Nephron (organoid): Measurements from ENCODE around the gene ABR.

Experiments used
- H3K27ac Mint-ChIP-seq, 3 experiments: 2 replicates each; pipeline ENCODE4 v1.8.0; 2020; ENCODE audit warnings: mixed read lengths in 3 of 3, mild to moderate bottlenecking in 2 of 3, moderate library complexity in 1 of 3
- H3K27me3 Mint-ChIP-seq: 2 replicates; pipeline ENCODE4 v1.8.0; 2021; ENCODE audit warnings: low read depth, mild to moderate bottlenecking, moderate library complexity, mixed read lengths
- H3K36me3 Mint-ChIP-seq: 2 replicates; pipeline ENCODE4 v1.8.0; 2020; ENCODE audit warnings: low read depth, mixed read lengths
- H3K4me1 Mint-ChIP-seq: 2 replicates; pipeline ENCODE4 v1.8.0; 2020; ENCODE audit warnings: mixed read lengths
- H3K4me3 Mint-ChIP-seq, 3 experiments: 2 replicates each; pipeline ENCODE4 v1.8.0; 2020; ENCODE audit warnings: mild to moderate bottlenecking in 3 of 3, mixed read lengths in 3 of 3, moderate library complexity in 2 of 3
- H3K9me3 Mint-ChIP-seq: 2 replicates; pipeline ENCODE4 v1.8.0; 2020; ENCODE audit warnings: mixed read lengths
- CTCF ChIP-seq, 3 experiments: fragments of 200-600 bp; sonication (generic); IDR thresholded peaks; one replicate each; pipeline ENCODE4 v1.5.0; 2021; ENCODE audit warnings: antibody characterized with exemption in 3 of 3; ENCODE audit not compliant: unreplicated experiment in 3 of 3

ABR gene

GRCh38 chr17:1058423-1059130 is 121.2 kb downstream of the ABR start:
- peaks cover 3% of the 10 kb centered on the region for H3K27me3 Mint-ChIP-seq
- H3K4me3 Mint-ChIP-seq, result no peak overlapping the region
- no peaks in the 10 kb centered on the region for H3K9me3 Mint-ChIP-seq
- peaks cover 51% of the 10 kb centered on the region for H3K36me3 Mint-ChIP-seq
- no peak overlapping the region for H3K27ac Mint-ChIP-seq
- H3K4me1 Mint-ChIP-seq, result peaks cover 24% of the 10 kb centered on the region
- TF ChIP-seq CTCF (IDR thresholded peaks at IDR 0.05; ENCODE audit: unreplicated experiment in 3 of 3), result peak in 1 of 3 experiments; percentile 24

- H3K9me3 Mint-ChIP-seq, result no peaks in the 10 kb centered on the region
- peak overlapping the region; percentile 51 to 87 (median 58) for H3K27ac Mint-ChIP-seq
- H3K27me3 Mint-ChIP-seq, result peaks cover 3% of the 10 kb centered on the region
- H3K4me1 Mint-ChIP-seq, result peaks cover 24% of the 10 kb centered on the region
- H3K36me3 Mint-ChIP-seq, result peaks cover 46% of the 10 kb centered on the region
- H3K4me3 Mint-ChIP-seq, result no peak overlapping the region
- no peak for TF ChIP-seq CTCF (IDR thresholded peaks at IDR 0.05; ENCODE audit: unreplicated experiment in 3 of 3)
Measured at GRCh38 chr17:1056761-1057160, 123.0 kb downstream of the ABR start.

GRCh38 chr17:1055751-1056645 is 123.8 kb downstream of the ABR start:
- Mint-ChIP-seq H3K27ac (peak overlapping the region; percentile 51 to 87 (median 58)), H3K4me1 (peaks cover 24% of the 10 kb centered on the region), H3K36me3 (peaks cover 43% of the 10 kb centered on the region), H3K4me3 (no peak overlapping the region), H3K27me3 (peaks cover 3% of the 10 kb centered on the region), H3K9me3 (no peaks in the 10 kb centered on the region)
- TF ChIP-seq CTCF (IDR thresholded peaks at IDR 0.05; ENCODE audit: unreplicated experiment in 3 of 3), result peak; percentile 72 to 85 (median 78)

GRCh38 chr17:1055231-1055630 is 124.5 kb downstream of the ABR start:
- Mint-ChIP-seq H3K36me3 (peaks cover 40% of the 10 kb centered on the region), H3K27me3 (peaks cover 3% of the 10 kb centered on the region)

GRCh38 chr17:1054656-1055055 is 125.1 kb downstream of the ABR start:
- TF ChIP-seq CTCF (IDR thresholded peaks at IDR 0.05; ENCODE audit: unreplicated experiment in 3 of 3), result no peak
- peaks cover 1% of the 10 kb centered on the region for H3K27me3 Mint-ChIP-seq
- no peak overlapping the region for H3K4me3 Mint-ChIP-seq
- H3K4me1 Mint-ChIP-seq, result peaks cover 24% of the 10 kb centered on the region
- no peaks in the 10 kb centered on the region for H3K9me3 Mint-ChIP-seq
- peaks cover 41% of the 10 kb centered on the region for H3K36me3 Mint-ChIP-seq
- no peak overlapping the region for H3K27ac Mint-ChIP-seq

More at GRCh38 chr17:1055231-1055630, 124.5 kb downstream of the ABR start:
- H3K4me1 Mint-ChIP-seq, result peaks cover 24% of the 10 kb centered on the region
- H3K4me3 Mint-ChIP-seq, result no peak overlapping the region
- no peaks in the 10 kb centered on the region for H3K9me3 Mint-ChIP-seq
- TF ChIP-seq CTCF (IDR thresholded peaks at IDR 0.05; ENCODE audit: unreplicated experiment in 3 of 3), result no peak
- H3K27ac Mint-ChIP-seq, result no peak overlapping the region
